ENCODE measurements around the gene GPR158.

Gene GPR158

DNA sequence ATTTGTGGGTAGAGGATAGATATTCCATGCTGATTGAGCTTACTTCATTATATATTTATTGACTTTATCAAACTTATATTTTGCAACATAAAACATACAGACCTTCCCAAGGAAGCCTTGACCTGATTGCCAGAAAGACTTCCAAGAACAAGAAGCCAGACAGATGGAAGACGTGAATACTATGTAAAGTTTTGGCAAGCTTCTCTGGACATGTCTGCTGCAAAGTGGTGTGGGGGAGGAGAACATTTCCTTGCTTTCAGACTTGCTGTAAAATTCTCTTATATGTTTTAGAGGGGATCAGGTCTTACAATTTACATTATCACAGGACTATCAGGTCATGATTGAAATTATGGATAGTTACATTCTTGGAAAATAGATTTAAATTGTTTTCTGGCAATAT, 23.4 kb downstream of the GPR158 start:
- no peak for DNase-seq

DNA sequence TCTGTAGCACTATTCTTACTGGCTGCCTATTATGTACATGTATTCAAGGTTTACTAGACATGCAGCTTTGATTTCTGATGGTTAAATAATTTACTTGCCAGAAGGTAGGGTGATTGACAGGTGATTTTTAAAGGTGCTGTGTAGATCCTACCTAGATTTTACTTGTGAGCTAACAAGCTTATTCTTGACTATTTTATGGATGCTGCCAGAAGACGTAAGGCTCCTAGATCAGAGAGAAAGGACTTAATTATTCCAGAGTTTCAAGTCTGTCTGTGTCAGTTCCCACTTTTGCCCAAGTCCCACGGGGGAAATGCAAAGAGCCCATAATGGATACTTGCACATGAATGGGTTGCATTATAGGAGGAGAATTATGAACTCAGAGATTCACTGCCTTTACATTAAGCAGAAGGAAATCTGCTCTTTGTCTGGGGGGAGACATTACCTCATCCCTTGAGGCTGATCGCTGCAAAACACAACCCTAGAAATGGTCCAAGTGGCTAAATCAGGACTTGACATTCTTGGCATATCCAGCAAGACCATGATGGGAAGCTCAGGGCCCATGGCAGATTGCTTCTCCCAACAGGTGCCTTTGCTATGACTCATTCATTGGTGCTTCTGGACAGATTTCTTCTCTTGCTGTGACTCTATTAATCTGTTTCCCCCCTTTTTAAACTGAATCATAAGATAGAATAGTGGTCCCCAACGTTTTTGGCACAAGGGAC, 32.1 kb downstream of the GPR158 start:
- DNase-seq, result no peak

DNA sequence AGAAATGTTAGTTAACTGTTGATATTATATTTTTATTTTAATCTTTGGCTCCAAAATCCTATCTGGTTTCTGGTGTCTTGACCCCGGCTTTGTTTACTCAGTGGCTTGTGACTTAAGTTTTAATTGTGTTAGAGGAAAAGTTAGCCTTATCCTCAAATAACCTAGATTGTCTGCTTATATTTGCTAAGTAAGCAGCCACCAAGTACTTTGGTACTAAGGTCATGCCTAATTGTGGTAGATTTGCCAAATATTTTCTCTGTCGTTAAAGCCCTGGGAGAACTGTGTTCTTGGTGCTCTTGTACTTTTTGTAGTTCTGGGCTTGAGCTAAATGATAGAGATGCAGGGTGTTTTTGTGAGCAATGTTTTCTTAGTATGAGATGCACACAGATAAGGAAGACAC, 34.8 kb downstream of the GPR158 start:
- DNase-seq, result no peak

DNA sequence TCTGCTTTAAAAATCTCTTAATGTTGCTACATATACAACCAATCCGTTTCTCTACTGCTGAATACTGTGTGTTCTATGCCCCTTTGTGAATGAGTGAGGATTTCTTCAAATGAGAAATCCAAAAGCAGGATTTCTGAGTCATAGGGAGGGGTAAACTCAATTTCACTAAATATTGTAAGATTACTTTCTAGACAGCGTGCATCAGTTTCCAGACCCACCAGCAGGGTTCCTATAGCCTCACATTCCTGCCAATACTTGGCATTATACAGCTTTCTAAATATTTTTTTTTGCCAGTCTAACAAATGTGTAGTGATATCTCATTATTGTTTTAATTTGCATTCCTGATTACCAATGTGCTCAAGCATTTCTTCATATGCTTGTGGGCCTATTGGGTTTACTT, 35.5 kb downstream of the GPR158 start:
- no peak for DNase-seq

DNA sequence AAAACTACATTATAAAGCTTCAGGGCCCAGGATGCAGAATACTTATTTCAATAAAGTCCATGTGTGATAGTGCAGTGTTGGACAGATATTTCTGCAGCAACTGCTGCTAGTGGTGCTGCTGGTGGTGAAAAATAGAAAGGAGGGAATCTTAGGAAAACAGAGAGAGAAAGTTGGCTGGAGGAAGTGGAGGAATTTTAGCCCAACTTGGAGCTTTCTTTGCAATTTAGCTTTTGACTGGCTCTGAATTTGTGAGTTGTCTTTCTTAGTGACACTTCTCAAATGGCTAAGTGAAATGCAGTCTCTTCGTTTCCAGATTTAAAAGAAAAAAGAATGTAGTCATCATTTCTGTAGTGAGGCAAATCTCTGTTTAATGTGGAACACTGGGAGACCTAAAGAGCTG, 45.4 kb downstream of the GPR158 start:
- DNase-seq, result no peak

DNA sequence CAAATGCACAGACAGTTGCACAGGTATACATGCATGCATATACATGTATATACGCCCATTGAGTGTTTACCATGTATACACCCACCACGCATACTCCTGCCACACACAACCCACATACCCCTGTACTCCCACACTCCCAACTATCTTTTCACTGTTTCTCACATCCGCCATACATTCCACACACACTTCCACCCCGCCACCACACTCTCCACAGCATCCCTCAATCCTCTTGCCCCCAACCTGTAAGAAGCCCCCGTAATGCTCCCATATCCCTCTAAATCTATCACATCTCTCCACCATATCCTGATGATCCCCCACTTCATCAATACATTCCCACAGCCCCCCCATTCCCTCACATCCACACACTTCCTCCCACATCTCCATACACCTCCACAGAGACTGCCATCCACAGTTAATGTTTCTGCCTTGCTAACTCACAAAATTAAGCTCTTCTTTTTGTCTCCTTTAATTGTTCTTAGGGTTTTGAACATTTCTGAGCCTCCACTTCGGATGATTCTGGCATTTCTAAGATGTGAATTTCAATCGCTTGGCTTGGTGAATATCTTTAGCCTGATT, 47.4 kb downstream of the GPR158 start:
- no peak for DNase-seq

DNA sequence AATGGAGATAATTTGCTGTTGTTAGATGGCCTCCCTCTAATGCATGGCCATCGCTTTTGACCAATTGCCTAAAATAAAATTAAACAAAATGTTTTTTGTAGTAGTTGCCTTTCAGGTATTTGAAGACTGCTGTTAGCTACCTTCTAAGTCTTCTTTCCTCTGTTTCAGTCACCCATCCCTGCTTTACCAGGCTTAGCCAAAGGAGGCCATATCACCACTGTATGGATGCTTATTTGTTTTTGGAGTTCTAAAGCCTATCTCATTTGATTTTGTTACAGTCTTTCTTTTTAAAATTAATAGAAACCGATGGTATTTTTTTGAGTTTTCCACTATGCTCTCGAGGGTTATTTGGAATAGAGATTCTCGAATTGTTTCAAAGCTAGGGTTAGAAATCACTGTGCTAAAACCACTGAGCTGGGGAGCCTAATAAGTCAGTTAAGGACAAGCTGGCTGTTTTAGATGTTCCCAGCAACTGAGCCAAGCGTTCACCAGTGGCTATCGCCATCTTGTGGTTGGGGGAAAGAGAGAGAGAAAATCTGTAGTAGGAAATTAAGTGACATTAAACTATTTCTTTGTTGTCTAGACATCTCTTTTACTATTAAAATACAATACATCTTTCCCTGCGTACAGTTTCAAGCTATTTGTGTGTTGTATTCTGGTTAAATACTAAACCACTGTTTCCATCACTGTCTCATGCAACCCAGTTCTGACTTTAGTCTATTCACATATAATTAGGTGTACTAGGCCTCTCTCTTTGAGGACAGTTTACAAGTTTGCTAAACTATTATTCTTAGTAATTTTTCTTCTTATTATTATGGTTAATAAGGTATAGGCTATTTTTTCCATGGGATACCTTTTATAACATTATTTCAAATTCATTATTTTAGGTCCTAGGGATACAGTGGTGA, 52.2 kb downstream of the GPR158 start:
- DNase-seq, result no peak

DNA sequence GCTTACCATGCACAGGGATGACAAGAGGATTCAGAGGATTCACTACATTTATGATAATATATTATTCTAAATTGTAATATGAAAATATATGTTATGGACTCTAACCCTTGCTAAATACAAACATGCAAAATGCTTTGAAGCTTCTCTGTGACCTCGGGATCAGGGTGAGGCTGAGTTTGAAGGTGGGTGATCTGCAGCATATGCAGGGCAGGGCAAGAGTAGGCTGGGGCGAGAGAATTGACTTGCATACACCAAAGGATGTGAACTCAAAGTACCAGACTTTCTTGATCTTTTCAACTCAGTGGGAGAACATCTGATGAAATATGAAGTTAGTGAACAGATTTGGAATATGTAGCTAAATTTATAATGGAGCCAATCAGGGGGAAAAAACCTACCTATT, 57.0 kb downstream of the GPR158 start:
- DNase-seq, result no peak

DNA sequence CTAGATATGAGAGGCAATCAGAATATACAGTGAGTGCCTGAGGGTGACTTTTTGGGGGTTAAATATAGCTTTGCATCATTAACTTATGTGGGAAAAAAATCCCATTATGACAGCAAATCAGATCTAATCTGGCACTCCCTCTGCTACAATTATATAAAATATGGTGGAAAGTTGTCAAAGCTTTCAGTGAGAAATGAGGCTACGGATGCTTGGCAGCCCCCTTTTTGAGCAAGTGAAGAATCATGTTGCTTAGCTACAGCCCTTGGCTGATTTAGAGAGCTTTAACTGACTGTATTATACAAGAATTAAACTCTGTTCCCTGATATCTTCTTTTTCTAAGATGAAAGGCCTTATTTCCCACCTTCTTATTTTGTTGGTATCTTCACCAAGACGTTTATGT, 57.4 kb downstream of the GPR158 start:
- DNase-seq, result no peak

DNA sequence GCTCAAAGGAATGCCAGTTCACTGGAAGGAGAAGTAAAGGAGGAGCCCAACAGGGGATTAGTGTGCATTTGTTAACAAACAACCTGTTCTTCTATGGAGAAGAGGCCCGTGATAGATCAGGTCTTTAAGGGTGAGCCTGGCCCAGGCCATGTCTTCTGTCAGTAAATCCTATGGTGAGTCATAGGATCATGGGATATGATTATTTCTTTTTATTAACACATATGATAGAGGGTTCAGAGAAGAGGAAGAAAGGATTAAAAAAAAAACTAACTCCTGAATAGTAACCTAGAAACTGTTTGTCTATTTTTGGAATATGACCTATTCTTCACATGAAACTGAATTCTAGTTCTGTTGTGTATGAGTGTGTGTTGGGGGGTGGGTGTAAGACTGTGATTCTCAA, 70.4 kb downstream of the GPR158 start:
- no peak for DNase-seq

DNA sequence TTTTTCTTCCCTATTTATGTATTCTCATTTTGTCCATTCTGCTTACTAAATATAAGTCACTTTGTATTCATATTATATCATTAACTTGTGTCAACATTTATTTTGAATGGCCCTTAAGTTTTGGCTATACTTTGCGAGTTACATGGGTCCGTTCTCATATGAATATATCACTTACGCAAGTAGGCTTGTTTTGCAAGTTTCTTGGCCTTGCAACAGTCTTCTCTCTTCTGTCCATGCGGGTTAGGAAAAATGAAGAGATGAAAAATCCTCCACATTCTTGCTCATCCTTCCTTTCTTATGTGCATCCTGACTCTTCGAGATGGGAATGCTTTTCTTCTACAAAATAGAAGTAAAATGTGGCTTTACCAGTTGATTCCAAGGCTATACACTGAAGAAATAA, 82.8 kb downstream of the GPR158 start:
- no peak for DNase-seq

DNA sequence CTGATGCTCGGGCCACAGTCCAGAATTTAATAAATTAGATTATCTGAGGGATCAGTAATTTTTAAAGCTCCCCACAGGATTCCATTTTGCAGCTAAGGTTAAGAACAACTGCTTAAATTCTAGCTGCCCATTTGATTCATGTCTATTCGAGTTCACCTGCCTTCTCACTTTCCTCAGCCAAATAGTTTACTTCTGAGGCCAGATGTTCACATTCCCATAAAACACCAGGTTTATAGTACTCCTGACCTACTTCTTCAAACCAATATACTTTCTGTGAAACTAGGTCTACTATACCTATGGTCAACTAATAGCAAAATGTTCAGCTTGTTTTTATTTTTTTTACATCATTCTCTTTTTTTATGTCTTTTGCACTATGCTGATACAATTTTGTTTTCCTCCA, 86.3 kb downstream of the GPR158 start:
- no peak for DNase-seq

DNA sequence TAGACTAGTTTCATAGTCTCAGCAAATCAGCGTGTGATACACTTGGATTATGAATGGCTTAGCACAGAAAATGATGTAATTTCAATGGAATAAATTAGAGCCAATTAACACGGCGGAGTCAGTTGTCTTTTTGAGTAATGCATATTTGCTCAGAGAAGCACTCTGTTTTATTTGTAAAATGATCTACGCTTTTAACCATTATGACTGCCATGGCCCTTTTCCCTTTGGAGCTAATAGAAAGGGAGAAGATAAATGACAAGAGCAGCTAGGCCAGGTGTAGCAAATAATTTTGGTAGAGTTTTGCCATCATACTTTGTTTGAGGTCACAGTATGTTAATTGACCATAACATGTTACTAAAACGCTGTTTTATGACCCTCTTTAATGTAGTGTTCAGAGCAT, 86.8 kb downstream of the GPR158 start:
- DNase-seq, result no peak

DNA sequence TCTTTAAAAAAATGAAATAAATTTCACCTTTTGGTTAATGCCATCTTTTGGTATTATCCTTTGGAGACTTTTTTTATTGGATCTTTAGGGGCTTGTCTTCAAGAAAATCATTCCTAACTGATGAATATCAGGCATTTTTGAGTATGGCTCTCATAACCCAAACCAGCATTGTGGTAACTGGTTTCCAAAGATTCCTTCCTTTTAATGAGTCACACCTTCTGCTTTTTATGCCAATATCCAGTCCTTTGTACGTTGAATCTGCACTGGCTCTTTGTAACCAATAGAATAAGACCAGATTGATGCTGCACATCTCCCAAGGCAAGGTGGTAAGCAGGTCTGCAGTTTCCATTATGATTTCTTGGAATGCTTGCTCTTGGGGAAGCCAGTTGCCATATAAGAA, 89.1 kb downstream of the GPR158 start:
- DNase-seq, result no peak

DNA sequence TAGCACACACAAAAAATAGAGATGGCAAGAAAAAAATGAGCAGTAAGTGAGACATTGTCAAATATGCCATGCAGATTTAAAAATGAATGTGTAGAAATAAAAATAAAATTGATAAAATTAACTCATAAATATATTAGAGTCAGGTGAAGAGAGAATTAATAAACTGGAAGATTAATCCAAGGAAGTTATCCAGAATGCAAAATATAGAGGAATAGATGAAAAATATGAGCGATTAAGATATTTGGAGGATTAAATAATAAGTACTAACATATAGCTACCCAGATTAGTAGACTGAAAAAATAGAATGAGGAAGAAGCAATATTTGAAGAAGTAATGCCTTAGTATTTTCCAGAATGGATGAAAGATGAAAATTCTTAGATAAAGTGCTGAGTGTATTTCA, 103.4 kb downstream of the GPR158 start:
- no peak for DNase-seq

DNA sequence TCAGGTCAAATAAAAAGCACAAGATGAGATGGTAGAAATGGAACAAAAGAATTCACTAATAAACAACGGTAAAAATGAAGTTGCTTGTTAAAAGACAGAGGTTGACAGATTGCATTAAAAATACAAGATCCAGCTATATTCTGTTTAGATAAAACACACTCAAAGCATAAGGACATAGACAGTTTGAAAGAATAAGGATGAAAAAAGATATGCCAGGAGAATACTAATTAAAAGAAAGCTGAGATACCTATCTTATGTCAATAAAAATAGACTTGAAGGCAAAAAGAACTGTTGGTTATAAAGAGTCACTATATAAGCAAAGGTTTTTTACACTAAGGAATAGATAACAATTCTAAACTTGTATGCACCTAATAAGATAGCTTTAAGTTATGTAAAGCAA, 105.3 kb downstream of the GPR158 start:
- no peak for DNase-seq

DNA sequence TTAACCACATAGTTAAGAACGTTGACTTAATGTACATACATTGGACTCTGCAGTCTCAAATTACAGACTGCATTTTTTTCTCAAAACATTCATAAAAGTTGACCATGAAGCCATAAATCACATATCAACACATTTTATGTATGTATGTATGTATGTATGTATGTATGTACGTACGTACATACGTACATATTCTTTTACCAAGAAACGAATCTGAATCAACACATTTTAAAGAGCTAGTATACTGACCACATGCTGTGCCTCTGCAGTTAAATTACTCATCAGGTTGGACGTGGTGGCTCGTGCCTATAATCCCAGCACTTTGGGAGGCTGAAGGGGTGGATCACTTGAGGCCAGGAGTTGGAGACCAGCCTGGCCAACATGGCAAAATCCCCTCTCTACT, 105.8 kb downstream of the GPR158 start:
- no peak for DNase-seq

DNA sequence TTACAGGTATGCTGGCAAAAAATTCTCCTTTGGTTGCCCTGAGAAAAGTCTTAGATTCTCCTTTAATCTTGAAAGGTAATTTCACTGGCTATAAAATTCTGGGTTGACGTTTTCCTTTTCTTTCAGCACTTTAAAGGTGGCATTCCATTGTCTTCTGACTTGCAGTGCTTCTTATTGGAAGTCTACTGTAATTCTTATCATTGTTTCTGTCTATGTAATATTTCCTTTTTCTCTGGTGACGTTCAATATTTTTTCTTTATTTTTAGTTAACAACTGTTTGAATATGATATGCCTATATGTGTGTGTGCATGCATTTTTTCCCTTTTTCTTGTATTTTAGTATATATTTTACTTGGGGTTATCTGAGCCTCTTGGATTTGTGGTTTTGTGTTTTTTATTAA, 111.0 kb downstream of the GPR158 start:
- no peak for DNase-seq

DNA sequence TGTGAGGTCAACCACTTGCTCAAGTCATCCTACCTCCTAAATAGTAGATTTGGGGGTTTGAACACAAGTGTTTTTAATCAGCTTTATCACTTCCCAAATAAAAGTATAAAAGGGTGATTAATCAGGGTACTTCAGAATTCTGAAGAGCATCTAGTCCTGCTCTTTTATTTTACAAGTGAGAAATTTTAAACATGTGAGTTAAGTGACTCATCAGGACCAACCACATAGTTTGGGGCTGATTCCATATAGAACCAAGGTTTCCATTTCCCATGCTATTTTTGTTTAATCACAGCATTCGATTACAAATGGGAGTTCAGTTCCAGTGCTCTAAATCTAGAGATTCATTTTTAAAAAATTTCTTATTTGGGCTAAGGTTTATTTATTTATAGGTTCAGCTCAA, 113.4 kb downstream of the GPR158 start:
- DNase-seq, result no peak

DNA sequence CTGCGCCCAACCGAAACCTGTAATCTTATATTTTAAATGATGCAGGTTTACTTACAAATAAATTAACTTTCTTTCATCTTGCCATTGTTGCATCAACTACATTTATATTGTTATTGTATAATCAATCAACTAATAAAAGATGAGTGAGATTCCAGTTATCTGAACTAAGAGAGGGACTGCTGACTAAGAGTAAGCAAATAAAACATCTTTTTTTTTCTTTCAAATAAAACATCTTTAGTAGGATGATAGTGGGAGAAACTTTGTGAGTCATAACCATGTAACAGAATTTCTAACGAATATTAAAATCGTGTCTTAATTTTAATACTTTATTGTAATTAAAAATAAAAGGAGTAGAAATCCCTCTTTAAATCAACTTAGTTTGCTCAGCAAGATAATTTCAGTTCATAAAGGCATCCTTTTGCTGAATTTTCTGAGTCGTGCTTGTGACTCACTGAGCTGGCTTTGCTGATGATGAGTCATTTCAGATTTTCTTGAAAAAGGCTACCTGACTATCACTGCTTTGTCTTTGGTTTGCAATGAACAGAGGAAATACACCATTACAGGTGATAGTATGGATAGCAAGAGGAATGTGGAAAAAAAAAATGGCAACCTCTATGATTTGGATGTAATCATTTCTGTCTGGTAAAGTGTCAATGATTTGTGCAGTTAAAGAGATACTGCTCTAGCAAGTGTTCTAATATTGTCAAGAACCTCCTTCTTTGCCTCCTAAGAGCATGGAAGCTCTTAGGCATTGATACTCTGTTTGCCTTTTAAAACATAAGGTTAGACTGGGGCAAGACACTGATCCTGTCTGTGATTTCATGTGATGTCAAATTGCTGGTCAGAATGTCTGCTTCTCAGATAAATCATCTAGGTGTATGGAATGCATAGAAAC, 119.5 kb downstream of the GPR158 start:
- no peak for DNase-seq

DNA sequence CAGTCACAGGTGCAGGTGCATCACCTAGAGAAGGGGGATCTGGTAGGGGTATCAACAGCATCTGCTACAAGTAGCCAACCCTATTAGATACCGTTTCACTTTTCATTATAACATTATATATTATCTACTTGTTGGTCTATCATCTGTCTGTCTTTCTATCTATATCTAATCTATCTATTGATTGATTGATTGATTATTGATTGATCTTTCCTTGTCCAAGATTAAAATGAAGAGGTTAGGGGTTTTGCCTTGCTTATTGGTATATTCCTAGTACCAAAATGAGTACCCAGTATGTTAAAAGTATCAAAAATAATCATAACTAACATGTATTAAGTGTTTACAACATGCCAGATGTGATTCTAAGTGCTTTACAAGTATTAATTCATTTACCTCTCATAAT, 121.5 kb downstream of the GPR158 start:
- DNase-seq, result no peak

DNA sequence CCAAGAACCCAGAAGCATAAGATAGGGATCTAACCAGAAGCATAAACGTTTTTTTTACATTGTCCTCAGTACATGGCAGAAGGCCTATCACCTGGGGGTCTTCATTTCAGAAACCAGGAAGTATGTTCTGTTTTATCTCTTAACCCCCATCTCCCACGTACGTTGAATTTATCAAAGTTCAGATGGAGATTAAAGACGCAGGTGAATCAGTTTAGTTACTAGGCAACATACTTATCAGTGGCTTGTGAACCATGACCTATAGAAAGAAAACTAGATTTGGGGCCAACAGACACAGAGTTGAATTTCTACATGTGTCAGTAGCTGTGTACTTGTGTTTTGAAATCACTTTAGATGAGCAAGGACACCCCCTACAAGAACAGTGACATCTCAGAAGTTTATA, 122.7 kb downstream of the GPR158 start:
- DNase-seq, result no peak

DNA sequence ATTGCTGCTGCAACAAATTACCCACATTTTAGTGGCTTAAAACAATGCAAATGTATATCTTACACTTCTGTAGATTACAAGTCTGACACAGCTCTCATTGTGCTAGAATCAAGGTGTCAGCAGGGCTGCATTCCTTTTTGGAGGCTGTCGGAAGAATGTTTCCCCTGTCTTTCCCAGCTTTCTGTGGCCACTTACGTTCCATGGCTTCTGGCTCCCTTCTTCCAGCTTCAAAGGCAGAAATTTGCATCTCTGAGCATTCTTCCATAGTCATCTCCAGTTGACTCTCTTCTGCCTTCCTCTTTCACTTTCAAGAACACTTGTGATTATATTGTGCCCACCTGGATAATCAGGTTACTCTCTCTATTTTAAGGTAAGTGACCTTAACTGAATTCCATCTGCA, 125.3 kb downstream of the GPR158 start:
- DNase-seq, result no peak
